ENCODE data around the gene PYY.

Gene PYY

DNA sequence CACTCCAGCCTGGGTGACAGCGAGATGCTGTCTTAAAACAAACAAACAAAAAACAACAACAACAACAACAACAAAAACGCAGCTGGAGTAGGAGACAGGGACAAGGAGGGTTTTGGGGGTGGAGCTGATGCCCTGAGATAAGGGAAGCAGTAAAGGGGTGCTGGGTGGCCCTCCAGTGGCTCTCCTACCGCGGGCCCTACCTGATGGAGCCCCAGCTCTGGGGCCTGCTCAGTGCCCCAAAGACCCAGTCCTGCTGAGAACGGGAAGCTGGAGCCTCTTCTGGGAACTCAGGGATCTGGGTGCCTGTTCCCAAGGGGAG, 29.4 kb upstream of the PYY start:
- Histone ChIP-seq H2AK5ac (ENCODE audit: low read length) (no peak overlapping the region), H3K9ac (ENCODE audit: low read length) (no peak overlapping the region), H3K9me3 (ENCODE audit: insufficient read depth, low read depth, low read length) (no peaks in the 10 kb centered on the region), H2BK12ac (ENCODE audit: low read length) (no peak overlapping the region), H3K79me1 (ENCODE audit: low read length) (no peaks in the 10 kb centered on the region), H3K79me2 (ENCODE audit: control insufficient read depth, insufficient read depth, low read length, poor library complexity) (no peaks in the 10 kb centered on the region), H3K4ac (ENCODE audit: low read depth, low read length) (no peak overlapping the region), H2AFZ (ENCODE audit: insufficient read depth, low read length, poor library complexity) (no peak overlapping the region), H3K23ac (ENCODE audit: low read length) (no peak overlapping the region), H3K27me3 (ENCODE audit: insufficient read depth, low read length) (peaks cover 21% of the 10 kb centered on the region), H4K8ac (ENCODE audit: low read depth, low read length) (no peak overlapping the region), H3K18ac (ENCODE audit: low read length) (no peak overlapping the region), H3K4me2 (ENCODE audit: low read length) (no peak overlapping the region), H3K36me3 (ENCODE audit: control insufficient read depth in 1 of 2, insufficient read depth in 2 of 2, low read length in 2 of 2) (no peaks in the 10 kb centered on the region), H3K4me1 (ENCODE audit: control insufficient read depth in 1 of 2, insufficient read depth in 2 of 2, low read length in 2 of 2) (peaks cover 4 to 9% of the 10 kb centered on the region in 2 experiments), H4K12ac (ENCODE audit: low read depth, low read length) (no peak overlapping the region), H3K4me3 (ENCODE audit: low read depth, low read length) (no peak overlapping the region), H3K14ac (ENCODE audit: low read length) (no peak overlapping the region), H2BK5ac (ENCODE audit: low read depth, low read length, poor library complexity) (no peak overlapping the region), H4K91ac (ENCODE audit: low read depth, low read length) (no peak overlapping the region), H3K27ac (ENCODE audit: low read depth, low read length) (no peak overlapping the region), H2BK120ac (ENCODE audit: insufficient read depth, low read length, poor library complexity) (no peak overlapping the region)
- no CpG with 5 or more reads among the region's 5 CpGs for WGBS (ENCODE audit: extremely low coverage, insufficient coverage, insufficient read length)
- no peak for DNase-seq

DNA sequence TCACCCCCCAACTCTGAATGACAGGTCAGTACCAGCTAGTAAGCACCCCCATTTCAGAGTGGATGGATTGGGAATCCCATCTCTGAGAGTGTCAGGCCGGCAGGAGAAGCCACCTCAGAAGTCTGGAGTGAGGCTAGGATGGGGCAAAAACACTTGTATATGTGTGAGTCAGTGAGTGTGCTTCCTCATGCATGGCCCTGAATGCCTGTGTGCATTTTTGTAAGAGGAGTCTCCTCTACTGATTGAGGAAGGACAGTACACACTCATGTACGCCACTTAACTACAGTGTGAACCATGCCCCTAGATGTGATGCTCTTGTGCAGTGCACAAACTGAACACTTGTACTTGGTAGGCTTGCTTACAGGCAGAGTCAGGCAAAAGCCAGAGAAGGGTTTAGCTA, 28.4 kb upstream of the PYY start:
- Histone ChIP-seq H3K4me1 (ENCODE audit: control insufficient read depth in 1 of 2, insufficient read depth in 2 of 2, low read length in 2 of 2) (peaks cover 4 to 9% of the 10 kb centered on the region in 2 experiments), H2AFZ (ENCODE audit: insufficient read depth, low read length, poor library complexity) (no peak overlapping the region), H4K8ac (ENCODE audit: low read depth, low read length) (no peak overlapping the region), H3K9me3 (ENCODE audit: insufficient read depth, low read depth, low read length) (no peaks in the 10 kb centered on the region), H3K4ac (ENCODE audit: low read depth, low read length) (no peak overlapping the region), H3K27ac (ENCODE audit: low read depth, low read length) (no peak overlapping the region), H3K23ac (ENCODE audit: low read length) (no peak overlapping the region), H3K36me3 (ENCODE audit: control insufficient read depth in 1 of 2, insufficient read depth in 2 of 2, low read length in 2 of 2) (no peaks in the 10 kb centered on the region), H3K14ac (ENCODE audit: low read length) (no peak overlapping the region), H3K79me1 (ENCODE audit: low read length) (no peaks in the 10 kb centered on the region), H2BK5ac (ENCODE audit: low read depth, low read length, poor library complexity) (no peak overlapping the region), H2BK12ac (ENCODE audit: low read length) (no peak overlapping the region), H3K9ac (ENCODE audit: low read length) (no peak overlapping the region), H2BK120ac (ENCODE audit: insufficient read depth, low read length, poor library complexity) (no peak overlapping the region), H3K79me2 (ENCODE audit: control insufficient read depth, insufficient read depth, low read length, poor library complexity) (no peaks in the 10 kb centered on the region), H2AK5ac (ENCODE audit: low read length) (no peak overlapping the region), H3K27me3 (ENCODE audit: insufficient read depth, low read length) (peaks cover 21% of the 10 kb centered on the region), H3K18ac (ENCODE audit: low read length) (no peak overlapping the region), H3K4me3 (ENCODE audit: low read depth, low read length) (no peak overlapping the region), H4K91ac (ENCODE audit: low read depth, low read length) (no peak overlapping the region), H4K12ac (ENCODE audit: low read depth, low read length) (no peak overlapping the region), H3K4me2 (ENCODE audit: low read length) (no peak overlapping the region)
- DNase-seq = peak in 1 of 2 donors; percentile 18
- no CpG with 5 or more reads among the region's 2 CpGs for WGBS (ENCODE audit: extremely low coverage, insufficient coverage, insufficient read length)

GRCh38 chr17:43979671-43980070, 25.9 kb upstream of the PYY start:
- WGBS (ENCODE audit: extremely low coverage, insufficient coverage, insufficient read length) = no CpG with 5 or more reads among the region's 4 CpGs
- Histone ChIP-seq H3K36me3 (ENCODE audit: control insufficient read depth in 1 of 2, insufficient read depth in 2 of 2, low read length in 2 of 2) (no peaks in the 10 kb centered on the region), H3K4ac (ENCODE audit: low read depth, low read length) (no peak overlapping the region), H3K14ac (ENCODE audit: low read length) (no peak overlapping the region), H2AFZ (ENCODE audit: insufficient read depth, low read length, poor library complexity) (no peak overlapping the region), H2BK12ac (ENCODE audit: low read length) (no peak overlapping the region), H4K91ac (ENCODE audit: low read depth, low read length) (no peak overlapping the region), H2BK120ac (ENCODE audit: insufficient read depth, low read length, poor library complexity) (no peak overlapping the region), H2BK5ac (ENCODE audit: low read depth, low read length, poor library complexity) (no peak overlapping the region), H3K4me1 (ENCODE audit: control insufficient read depth in 1 of 2, insufficient read depth in 2 of 2, low read length in 2 of 2) (peaks cover 4 to 9% of the 10 kb centered on the region in 2 experiments), H3K4me2 (ENCODE audit: low read length) (no peak overlapping the region), H3K79me2 (ENCODE audit: control insufficient read depth, insufficient read depth, low read length, poor library complexity) (no peaks in the 10 kb centered on the region), H4K12ac (ENCODE audit: low read depth, low read length) (no peak overlapping the region), H3K27ac (ENCODE audit: low read depth, low read length) (no peak overlapping the region), H3K23ac (ENCODE audit: low read length) (no peak overlapping the region), H3K9ac (ENCODE audit: low read length) (no peak overlapping the region), H3K9me3 (ENCODE audit: insufficient read depth, low read depth, low read length) (no peaks in the 10 kb centered on the region), H3K4me3 (ENCODE audit: low read depth, low read length) (no peak overlapping the region), H2AK5ac (ENCODE audit: low read length) (no peak overlapping the region), H3K79me1 (ENCODE audit: low read length) (no peaks in the 10 kb centered on the region), H3K18ac (ENCODE audit: low read length) (no peak overlapping the region), H4K8ac (ENCODE audit: low read depth, low read length) (no peak overlapping the region), H3K27me3 (ENCODE audit: insufficient read depth, low read length) (peaks cover 21% of the 10 kb centered on the region)
- no peak for DNase-seq

- Histone ChIP-seq H3K27ac (ENCODE audit: low read depth, low read length) (no peak overlapping the region), H4K12ac (ENCODE audit: low read depth, low read length) (no peak overlapping the region), H3K36me3 (ENCODE audit: control insufficient read depth in 1 of 2, insufficient read depth in 2 of 2, low read length in 2 of 2) (no peaks in the 10 kb centered on the region), H3K4me3 (ENCODE audit: low read depth, low read length) (no peak overlapping the region), H3K23ac (ENCODE audit: low read length) (no peak overlapping the region), H3K4me2 (ENCODE audit: low read length) (no peak overlapping the region), H2BK5ac (ENCODE audit: low read depth, low read length, poor library complexity) (no peak overlapping the region), H3K9me3 (ENCODE audit: insufficient read depth, low read depth, low read length) (no peaks in the 10 kb centered on the region), H3K9ac (ENCODE audit: low read length) (no peak overlapping the region), H4K8ac (ENCODE audit: low read depth, low read length) (no peak overlapping the region), H2BK12ac (ENCODE audit: low read length) (no peak overlapping the region), H3K79me1 (ENCODE audit: low read length) (no peaks in the 10 kb centered on the region), H3K27me3 (ENCODE audit: insufficient read depth, low read length) (peaks cover 15% of the 10 kb centered on the region), H3K79me2 (ENCODE audit: control insufficient read depth, insufficient read depth, low read length, poor library complexity) (no peaks in the 10 kb centered on the region), H2AK5ac (ENCODE audit: low read length) (no peak overlapping the region), H3K14ac (ENCODE audit: low read length) (no peak overlapping the region), H2AFZ (ENCODE audit: insufficient read depth, low read length, poor library complexity) (no peak overlapping the region), H3K4me1 (ENCODE audit: control insufficient read depth in 1 of 2, insufficient read depth in 2 of 2, low read length in 2 of 2) (peaks cover 2 to 7% of the 10 kb centered on the region in 2 experiments), H3K4ac (ENCODE audit: low read depth, low read length) (no peak overlapping the region), H2BK120ac (ENCODE audit: insufficient read depth, low read length, poor library complexity) (no peak overlapping the region), H4K91ac (ENCODE audit: low read depth, low read length) (no peak overlapping the region), H3K18ac (ENCODE audit: low read length) (no peak overlapping the region)
- no peak for DNase-seq
- WGBS (ENCODE audit: extremely low coverage, insufficient coverage, insufficient read length) = no CpG with 5 or more reads among the region's 7 CpGs
Measured at GRCh38 chr17:43979011-43979410, 25.3 kb upstream of the PYY start.

Measured in trophoblast cell (in vitro differentiated cells and primary cell).